HepG2 (cell line): ENCODE results near the gene TCOF1. TPM values are rescaled to one million over a fixed set of nuclear protein-coding genes. Genes with fewer than 3 reads are reported as not detected.

Source experiments
- ATAC-seq: fragments of 200-7000 bp; cut with Tn5 transposase; 3 replicates; pipeline ENCODE4 v1.9.1; 2020; ENCODE audit warnings: mild to moderate bottlenecking, moderate library complexity
- BruUV-seq: library from RNA; stranded (reverse); fragments of 400-500 nt; replicated peaks from 2 replicates; lab custom pipeline; 2021; lab: Mats Ljungman, UMichigan
- CTCF ChIA-PET: fragments of 300-600 bp; formaldehyde crosslinking; extraction: SDS; loops from one replicate; lab custom pipeline; 2021; ENCODE audit warnings: low total read pairs, inconsistent platforms, low intra/inter-chr PET ratio; lab: Yijun Ruan, JAX
- POLR2A ChIA-PET: fragments of 350-600 bp; sonication (Branson Sonifier 250); formaldehyde crosslinking; loops from one replicate; lab custom pipeline; 2020; ENCODE audit warnings: antibody characterized with exemption, inconsistent platforms; lab: Yijun Ruan, JAX
- DNase-seq: peaks from one replicate; pipeline ENCODE4 v3.0.0-alpha.2; 2015; ENCODE audit warnings: low spot score
- FAIRE-seq: peaks from 3 replicates; lab custom pipeline; 2011; peaks lifted over from hg19 to GRCh38; lab: Jason Lieb, UNC
- H2AFZ ChIP-seq: one replicate; pipeline ENCODE4 v1.6.1; 2011; ENCODE audit warnings: low read length, inconsistent platforms
- H3K27ac ChIP-seq: fragments of 300-600 bp; 3 replicates; pipeline ENCODE4 v1.8.0; 2011; ENCODE audit warnings: mixed run types, mild to moderate bottlenecking, mixed read lengths, low read length, inconsistent platforms; ENCODE audit not compliant: insufficient read depth; ENCODE audit errors: extremely low read length
- H3K27me3 ChIP-seq, 2 experiments: fragments of 200-600 bp in 1 of 2; 2 replicates in 1 of 2; 3 replicates in 1 of 2; pipeline versions ENCODE4 v1.6.0 to v1.8.0; 2011; ENCODE audit warnings: low read length in 2 of 2, mild to moderate bottlenecking in 2 of 2, moderate library complexity in 2 of 2, inconsistent platforms in 1 of 2; ENCODE audit not compliant: insufficient read depth in 2 of 2, control insufficient read depth in 1 of 2
- H3K36me3 ChIP-seq, 2 experiments: fragments of 200-600 bp in 1 of 2; replicated peaks in 1 of 2; 2 replicates in 1 of 2; 3 replicates in 1 of 2; pipeline versions ENCODE4 v1.5.1 to v1.8.0; 2011; ENCODE audit warnings: low read length in 2 of 2, inconsistent platforms in 1 of 2; ENCODE audit not compliant: insufficient read depth in 2 of 2, control insufficient read depth in 1 of 2
- H3K4me1 ChIP-seq: 2 replicates; pipeline ENCODE4 v1.5.1; 2012; ENCODE audit warnings: low read length, inconsistent platforms; ENCODE audit not compliant: insufficient read depth
- H3K4me2 ChIP-seq: 2 replicates; pipeline ENCODE4 v1.6.0; 2011; ENCODE audit warnings: low read depth, low read length, inconsistent platforms
- H3K4me3 ChIP-seq, 3 experiments: fragments of 200-600 bp in 1 of 3; sonication (generic), shearing (Covaris generic) in 1 of 3; replicated peaks in 1 of 3; 2 replicates each; pipeline ENCODE4 v1.5.1; 2011 to 2016; ENCODE audit warnings: low read length in 3 of 3, inconsistent platforms in 2 of 3, low read depth in 2 of 3, mild to moderate bottlenecking in 2 of 3, control low read depth in 1 of 3, mixed read lengths in 1 of 3; ENCODE audit not compliant: insufficient read depth in 1 of 3
- H3K79me2 ChIP-seq: one replicate; pipeline ENCODE4 v1.6.1; 2011; ENCODE audit warnings: low read length, inconsistent platforms; ENCODE audit not compliant: insufficient read depth
- H3K9ac ChIP-seq: 2 replicates; pipeline ENCODE4 v1.6.0; 2011; ENCODE audit warnings: mild to moderate bottlenecking, low read depth, low read length, inconsistent platforms; ENCODE audit not compliant: insufficient read depth
- H3K9me3 ChIP-seq: 2 replicates; pipeline ENCODE4 v1.5.1; 2012; ENCODE audit warnings: mild to moderate bottlenecking, low read length
- H4K20me1 ChIP-seq: 2 replicates; pipeline ENCODE4 v1.6.0; 2011; ENCODE audit warnings: inconsistent platforms, mild to moderate bottlenecking, low read length, moderate library complexity; ENCODE audit not compliant: insufficient read depth
- ESRRA ChIP-seq: sonication (generic); formaldehyde crosslinking; IDR thresholded peaks from 2 replicates; pipeline ENCODE4 v1.5.1; 2020; ENCODE audit warnings: mild to moderate bottlenecking, low read depth, missing genetic modification reagents
- FOXO1 ChIP-seq: sonication (generic); formaldehyde crosslinking; IDR thresholded peaks from 2 replicates; pipeline ENCODE4 v1.4.0; 2020; ENCODE audit warnings: missing genetic modification reagents
- NFE2L2 ChIP-seq: fragments of 150-350 bp; IDR thresholded peaks from 2 replicates; pipeline ENCODE4 v1.6.1; 2014; ENCODE audit warnings: low read length
- PTBP1 ChIP-seq: fragments of 200-400 bp; formaldehyde crosslinking; IDR thresholded peaks from 2 replicates; pipeline ENCODE4 v1.6.1; 2018; ENCODE audit warnings: low read length, low read depth; ENCODE audit not compliant: poor library complexity, severe bottlenecking
- RFX5 ChIP-seq: IDR thresholded peaks from 2 replicates; pipeline ENCODE4 v1.6.1; 2011; ENCODE audit warnings: low read depth, low read length, improper control_type of control experiment
- RXRB ChIP-seq: IDR thresholded peaks from 2 replicates; pipeline ENCODE4 v1.6.1; 2016; ENCODE audit warnings: borderline replicate concordance, missing genetic modification reagents, missing compliant biosample characterization
- SIN3B ChIP-seq: fragments of 150-350 bp; IDR thresholded peaks from 2 replicates; pipeline ENCODE4 v1.6.1; 2014; ENCODE audit warnings: low read length
- ZNF263 ChIP-seq: sonication (generic); formaldehyde crosslinking; IDR thresholded peaks from 2 replicates; pipeline ENCODE4 v1.4.0; 2020; ENCODE audit warnings: missing genetic modification reagents
- ZNF615 ChIP-seq: sonication (generic); formaldehyde crosslinking; IDR thresholded peaks from 2 replicates; pipeline ENCODE4 v1.5.0; 2020; ENCODE audit warnings: mild to moderate bottlenecking, missing genetic modification reagents, borderline replicate concordance
- ZNF652 ChIP-seq: IDR thresholded peaks from 2 replicates; pipeline ENCODE4 v1.6.1; 2016; ENCODE audit warnings: low read depth, borderline replicate concordance
- ZSCAN22 ChIP-seq: sonication (generic); formaldehyde crosslinking; IDR thresholded peaks from 2 replicates; pipeline ENCODE4 v1.4.0; 2020; ENCODE audit warnings: mild to moderate bottlenecking, missing genetic modification reagents
- WGBS: methylation state at CpG from one replicate; pipeline ENCODE4 v1.1.6; 2017; ENCODE audit warnings: low lambda C conversion rate; 5-methylcytosine and 5-hydroxymethylcytosine counted together
- in situ Hi-C: cut with HindIII; loops from 2 replicates; pipeline ENCODE4 v1.10.0; 2017; ENCODE audit warnings: low pct_unique_long_range_greater_than_20kb; ENCODE audit not compliant: extremely low pct_ligation_motif_present
- intact Hi-C: fragments of 100-400 bp; cut with micrococcal nuclease; formaldehyde crosslinking; loops from one replicate; pipeline ENCODE4 v1.10.0; 2022; ENCODE audit not compliant: unreplicated experiment
- polyA plus RNA-seq, 8 experiments: library from polyadenylated mRNA; depleted of rRNA in 3 of 8; stranded (reverse) in 7 of 8; unstranded in 1 of 8; fragments of >200 nt; fragmentation: Illumina TruSeq in 4 of 8; extraction: Trizol in 4 of 8; gene quantifications; 2 replicates each; pipeline versions ENCODE4 v1.2.1 to v1.2.3, GENCODE V29; 2011 to 2016; ENCODE audit warnings: low read depth in 4 of 8, missing spikeins in 1 of 8, mixed read lengths in 1 of 8; ENCODE audit not compliant: insufficient read depth in 1 of 8
- total RNA-seq, 5 experiments: library from RNA; depleted of rRNA; stranded (reverse); fragments of >200 nt; fragmentation: Illumina TruSeq; extraction: Trizol; gene quantifications; 2 replicates each; pipeline ENCODE4 v1.2.3, GENCODE V29; 2016; ENCODE audit warnings: low read depth in 1 of 5
- TF ChIP-seq, protein P1 (sequence below): sonication (generic); formaldehyde crosslinking; IDR thresholded peaks from 2 replicates; pipeline ENCODE4 v1.4.0; 2020; ENCODE audit warnings: missing genetic modification reagents
- TF ChIP-seq, protein P2 (sequence below): sonication (generic); formaldehyde crosslinking; IDR thresholded peaks from 2 replicates; pipeline ENCODE4 v1.8.0; 2022; ENCODE audit warnings: missing genetic modification reagents, mild to moderate bottlenecking, borderline replicate concordance

The TCOF1 gene
- total and polyA plus RNA-seq, 2 of the 13 experiments (the other 11 are each of a cell fraction or from before 2014, with no cell fraction given) = 10.1 to 41.6 TPM

DNA sequence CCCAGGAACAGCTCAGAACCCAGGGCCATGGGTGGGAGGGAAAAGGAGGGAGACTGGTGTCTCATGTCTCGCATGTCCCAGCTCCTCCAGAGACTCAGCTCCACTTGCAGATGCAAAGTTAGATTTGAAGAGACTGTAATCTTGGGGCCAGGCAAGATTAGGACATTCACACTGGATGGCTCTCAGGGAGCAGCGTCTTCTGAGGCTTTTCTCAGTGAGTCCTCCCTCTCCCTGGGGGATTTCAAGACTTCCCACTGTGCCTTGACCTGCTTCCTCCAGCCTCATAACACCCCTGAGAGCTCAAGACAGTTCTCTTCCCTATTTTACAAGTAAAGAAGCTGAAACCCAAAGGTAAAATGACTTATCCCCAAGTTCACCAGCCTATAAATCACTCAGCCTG, 10.5 kb upstream of the TCOF1 start:
- H3K36me3 ChIP-seq = no peaks in the 10 kb centered on the region
- no peak overlapping the region for H3K4me2 ChIP-seq
- H3K9me3 ChIP-seq = no peaks in the 10 kb centered on the region
- no peak for TF ChIP-seq RFX5
- TF ChIP-seq, protein P1, sequence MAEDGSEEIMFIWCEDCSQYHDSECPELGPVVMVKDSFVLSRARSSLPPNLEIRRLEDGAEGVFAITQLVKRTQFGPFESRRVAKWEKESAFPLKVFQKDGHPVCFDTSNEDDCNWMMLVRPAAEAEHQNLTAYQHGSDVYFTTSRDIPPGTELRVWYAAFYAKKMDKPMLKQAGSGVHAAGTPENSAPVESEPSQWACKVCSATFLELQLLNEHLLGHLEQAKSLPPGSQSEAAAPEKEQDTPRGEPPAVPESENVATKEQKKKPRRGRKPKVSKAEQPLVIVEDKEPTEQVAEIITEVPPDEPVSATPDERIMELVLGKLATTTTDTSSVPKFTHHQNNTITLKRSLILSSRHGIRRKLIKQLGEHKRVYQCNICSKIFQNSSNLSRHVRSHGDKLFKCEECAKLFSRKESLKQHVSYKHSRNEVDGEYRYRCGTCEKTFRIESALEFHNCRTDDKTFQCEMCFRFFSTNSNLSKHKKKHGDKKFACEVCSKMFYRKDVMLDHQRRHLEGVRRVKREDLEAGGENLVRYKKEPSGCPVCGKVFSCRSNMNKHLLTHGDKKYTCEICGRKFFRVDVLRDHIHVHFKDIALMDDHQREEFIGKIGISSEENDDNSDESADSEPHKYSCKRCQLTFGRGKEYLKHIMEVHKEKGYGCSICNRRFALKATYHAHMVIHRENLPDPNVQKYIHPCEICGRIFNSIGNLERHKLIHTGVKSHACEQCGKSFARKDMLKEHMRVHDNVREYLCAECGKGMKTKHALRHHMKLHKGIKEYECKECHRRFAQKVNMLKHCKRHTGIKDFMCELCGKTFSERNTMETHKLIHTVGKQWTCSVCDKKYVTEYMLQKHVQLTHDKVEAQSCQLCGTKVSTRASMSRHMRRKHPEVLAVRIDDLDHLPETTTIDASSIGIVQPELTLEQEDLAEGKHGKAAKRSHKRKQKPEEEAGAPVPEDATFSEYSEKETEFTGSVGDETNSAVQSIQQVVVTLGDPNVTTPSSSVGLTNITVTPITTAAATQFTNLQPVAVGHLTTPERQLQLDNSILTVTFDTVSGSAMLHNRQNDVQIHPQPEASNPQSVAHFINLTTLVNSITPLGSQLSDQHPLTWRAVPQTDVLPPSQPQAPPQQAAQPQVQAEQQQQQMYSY (CRISPR knock-in tag) = no peak
- TF ChIP-seq NFE2L2 = no peak
- H3K79me2 ChIP-seq = no peaks in the 10 kb centered on the region
- H2AFZ ChIP-seq = no peak overlapping the region
- intact Hi-C loops = no loop called here
- H3K4me3 ChIP-seq = no peak overlapping the region
- H3K4me1 ChIP-seq = peaks cover 58% of the 10 kb centered on the region
- no TSS peak for BruUV-seq
- in situ Hi-C loops = no loop called here
- H3K27me3 ChIP-seq = no peaks in the 10 kb centered on the region; a peak in 1 of 5 replicates
- ChIA-PET POLR2A (no interaction called here), CTCF (no interaction called here)
- no peak for ATAC-seq
- FAIRE-seq = no peak
- no peaks in the 10 kb centered on the region for H4K20me1 ChIP-seq
- 52% methylated on average over 2 of the region's 2 CpGs for WGBS
- no peak overlapping the region for H3K27ac ChIP-seq
- no peak overlapping the region for H3K9ac ChIP-seq
- DNase-seq = no peak

DNA sequence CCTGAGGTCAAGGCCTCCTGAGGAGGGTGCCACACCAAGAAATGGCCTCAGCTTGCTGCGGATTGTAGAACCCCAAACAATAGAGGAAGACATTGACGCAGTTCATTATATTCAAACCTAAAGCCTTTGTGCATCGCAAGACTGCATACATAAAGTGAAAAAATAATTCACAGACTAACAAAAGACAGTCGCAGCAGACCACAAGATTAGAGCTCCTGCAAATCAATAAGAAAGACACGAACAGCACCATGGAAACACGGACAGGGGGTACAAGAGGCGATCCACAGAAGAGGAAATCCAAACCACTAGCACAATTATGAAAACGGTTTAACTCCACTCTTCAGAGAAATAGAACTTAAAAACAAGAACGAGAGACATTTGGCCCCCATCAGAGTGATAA, 10.0 kb upstream of the TCOF1 start:
- H3K4me3 ChIP-seq = no peak overlapping the region
- ATAC-seq (no peak), FAIRE-seq (no peak), DNase-seq (no peak)
- no peaks in the 10 kb centered on the region for H3K79me2 ChIP-seq
- peaks cover 62% of the 10 kb centered on the region for H3K4me1 ChIP-seq
- in situ Hi-C loops (no loop called here), intact Hi-C loops (no loop called here)
- H3K27ac ChIP-seq = no peak overlapping the region
- no peaks in the 10 kb centered on the region for H3K36me3 ChIP-seq
- no peak overlapping the region for H3K9ac ChIP-seq
- TF ChIP-seq ZNF652 (CRISPR knock-in tag) (no peak), ESRRA (CRISPR knock-in tag) (no peak), ZNF263 (CRISPR knock-in tag) (no peak), FOXO1 (CRISPR knock-in tag) (no peak), SIN3B (no peak), ZNF615 (CRISPR knock-in tag) (no peak), PTBP1 (no peak), RXRB (CRISPR knock-in tag) (no peak), ZSCAN22 (no peak)
- TF ChIP-seq, protein P2, sequence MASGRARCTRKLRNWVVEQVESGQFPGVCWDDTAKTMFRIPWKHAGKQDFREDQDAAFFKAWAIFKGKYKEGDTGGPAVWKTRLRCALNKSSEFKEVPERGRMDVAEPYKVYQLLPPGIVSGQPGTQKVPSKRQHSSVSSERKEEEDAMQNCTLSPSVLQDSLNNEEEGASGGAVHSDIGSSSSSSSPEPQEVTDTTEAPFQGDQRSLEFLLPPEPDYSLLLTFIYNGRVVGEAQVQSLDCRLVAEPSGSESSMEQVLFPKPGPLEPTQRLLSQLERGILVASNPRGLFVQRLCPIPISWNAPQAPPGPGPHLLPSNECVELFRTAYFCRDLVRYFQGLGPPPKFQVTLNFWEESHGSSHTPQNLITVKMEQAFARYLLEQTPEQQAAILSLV (CRISPR knock-in tag) = no peak
- WGBS = 52% methylated on average over 9 of the region's 9 CpGs
- ChIA-PET POLR2A (no interaction called here), CTCF (no interaction called here)
- H3K9me3 ChIP-seq = no peaks in the 10 kb centered on the region
- H3K27me3 ChIP-seq = no peaks in the 10 kb centered on the region; a peak in 1 of 5 replicates
- H4K20me1 ChIP-seq = no peaks in the 10 kb centered on the region
- no peak overlapping the region for H3K4me2 ChIP-seq
- H2AFZ ChIP-seq = no peak overlapping the region
- BruUV-seq = no TSS peak
